Mesodermal cell (in vitro differentiated cells): ENCODE data around the gene GJA8.
"Not testable (repeated sequence)": the region's sequence is repeated elsewhere in the genome, so short reads cannot be mapped to it uniquely, and the experiment has no call there.

Experiments
- H3K27ac ChIP-seq: 2 replicates; pipeline ENCODE4 v1.7.0; 2013; ENCODE audit warnings: mild to moderate bottlenecking, low read depth, low read length, moderate library complexity; ENCODE audit not compliant: severe bottlenecking
- H3K36me3 ChIP-seq: 2 replicates; pipeline ENCODE4 v1.7.1; 2013; ENCODE audit warnings: mild to moderate bottlenecking, low read length, moderate library complexity; ENCODE audit not compliant: control insufficient read depth, insufficient read depth
- H3K4me1 ChIP-seq: one replicate; pipeline ENCODE4 v1.7.1; 2013; ENCODE audit warnings: mild to moderate bottlenecking, low read length; ENCODE audit not compliant: insufficient read depth, control insufficient read depth, poor library complexity, severe bottlenecking
- H3K4me3 ChIP-seq: 2 replicates; pipeline ENCODE4 v1.7.0; 2013; ENCODE audit warnings: low read length, control low read depth, mild to moderate bottlenecking; ENCODE audit not compliant: insufficient read depth, poor library complexity, severe bottlenecking; ENCODE audit errors: extremely low read depth
- H3K9me3 ChIP-seq: 2 replicates; pipeline ENCODE4 v1.7.1; 2013; ENCODE audit warnings: mild to moderate bottlenecking, low read length, moderate library complexity; ENCODE audit not compliant: control insufficient read depth
- WGBS, 2 experiments: methylation state at CpG; one replicate each; pipeline ENCODE4 v1.1.5; 2013; ENCODE audit warnings: missing lambda C conversion rate in 2 of 2; ENCODE audit not compliant: insufficient coverage in 2 of 2; 5-methylcytosine and 5-hydroxymethylcytosine counted together

GJA8 gene

GRCh38 chr1:147927215-147927614 is 24.6 kb downstream of the GJA8 start:
- not testable (repeated sequence) for H3K27ac ChIP-seq, H3K4me1 ChIP-seq, H3K9me3 ChIP-seq, H3K36me3 ChIP-seq, H3K4me3 ChIP-seq
- 80% methylated on average over 1 of the region's 6 CpGs; no CpG with 5 or more reads in 1 of the 2 experiments for WGBS, 2 experiments

GRCh38 chr1:147927689-147928088 is 25.1 kb downstream of the GJA8 start:
- H3K4me3 ChIP-seq, H3K9me3 ChIP-seq, H3K36me3 ChIP-seq, H3K27ac ChIP-seq, H3K4me1 ChIP-seq: not testable (repeated sequence)
- WGBS, 2 experiments = no CpG with 5 or more reads among the region's 10 CpGs

- WGBS, 2 experiments = 0% methylated on average over 23 to 28 of the region's 72 CpGs
- H3K36me3 ChIP-seq, H3K4me1 ChIP-seq, H3K9me3 ChIP-seq: not testable (repeated sequence)
- Histone ChIP-seq H3K4me3 (peak within 1 kb of the TSS; percentile 48), H3K27ac (peak within 1 kb of the TSS; percentile 39)
Observed at GRCh38 chr1:147928236-147929132, 25.9 kb downstream of the GJA8 start, which contains the start of gene GPR89B. Gene GPR89B, plus strand, starts transcription at chr1:147928420. Its CDS starts 117 bp downstream, at chr1:147928537.

- not testable (repeated sequence) for H3K9me3 ChIP-seq, H3K4me1 ChIP-seq, H3K36me3 ChIP-seq, H3K4me3 ChIP-seq, H3K27ac ChIP-seq
- WGBS, 2 experiments = no CpG with 5 or more reads among the region's 2 CpGs
Observed at GRCh38 chr1:147931137-147931536, 28.5 kb downstream of the GJA8 start.

GRCh38 chr1:147935296-147935695 is 32.7 kb downstream of the GJA8 start:
- WGBS, 2 experiments = 100% methylated on average over 1 of the region's 3 CpGs; no CpG with 5 or more reads in 1 of the 2 experiments
- H3K4me3 ChIP-seq, H3K9me3 ChIP-seq, H3K4me1 ChIP-seq, H3K36me3 ChIP-seq, H3K27ac ChIP-seq: not testable (repeated sequence)

- not testable (repeated sequence) for H3K36me3 ChIP-seq, H3K27ac ChIP-seq, H3K9me3 ChIP-seq, H3K4me1 ChIP-seq, H3K4me3 ChIP-seq
- WGBS, 2 experiments = 100% methylated on average over 1 of the region's 2 CpGs; no CpG with 5 or more reads in 1 of the 2 experiments
Observed at GRCh38 chr1:147940456-147940855, 37.9 kb downstream of the GJA8 start.

- not testable (repeated sequence) for H3K36me3 ChIP-seq, H3K4me1 ChIP-seq, H3K4me3 ChIP-seq, H3K9me3 ChIP-seq, H3K27ac ChIP-seq
- no CpG with 5 or more reads among the region's 1 CpG for WGBS, 2 experiments
Observed at GRCh38 chr1:147942563-147942962, 40.0 kb downstream of the GJA8 start.

GRCh38 chr1:147949517-147949916 is 46.9 kb downstream of the GJA8 start:
- H3K4me3 ChIP-seq, H3K27ac ChIP-seq, H3K36me3 ChIP-seq, H3K4me1 ChIP-seq, H3K9me3 ChIP-seq: not testable (repeated sequence)
- WGBS, 2 experiments = 95 to 100% methylated on average over 1 to 7 of the region's 35 CpGs
